Fibroblast of lung (primary cell): ENCODE results near the gene GNB3. TPM values are rescaled to one million over a fixed set of nuclear protein-coding genes. Genes with fewer than 3 reads are reported as not detected.
A peak's percentile ranks its signal among the peaks of the same experiment; 100 is the strongest.
"Not testable (repeated sequence)": the region's sequence is repeated elsewhere in the genome, so short reads cannot be mapped to it uniquely, and the experiment has no call there.

Source experiments
- DNase-seq, 2 donors: peaks; one replicate each; pipeline versions ENCODE4 v3.0.0 to v3.0.0-alpha.2; 2010; ENCODE audit warnings: low read depth in 2 of 2
- H2AFZ ChIP-seq: 2 replicates; pipeline ENCODE4 v1.5.1; 2012; ENCODE audit warnings: low read length, control low read depth, inconsistent platforms
- H3K27ac ChIP-seq: 2 replicates; pipeline ENCODE4 v1.5.1; 2011; ENCODE audit warnings: low read length, control low read depth; ENCODE audit not compliant: insufficient read depth
- H3K27me3 ChIP-seq: 2 replicates; pipeline ENCODE4 v1.5.1; 2011; ENCODE audit warnings: mild to moderate bottlenecking, low read length; ENCODE audit not compliant: control insufficient read depth, insufficient read depth
- H3K36me3 ChIP-seq: 2 replicates; pipeline ENCODE4 v1.5.1; 2011; ENCODE audit warnings: low read length; ENCODE audit not compliant: control insufficient read depth, insufficient read depth
- H3K4me1 ChIP-seq: 2 replicates; pipeline ENCODE4 v1.5.1; 2011; ENCODE audit warnings: low read length; ENCODE audit not compliant: control insufficient read depth, insufficient read depth; ENCODE audit errors: extremely low read depth
- H3K4me2 ChIP-seq: 2 replicates; pipeline ENCODE4 v1.5.1; 2011; ENCODE audit warnings: low read length, control low read depth; ENCODE audit not compliant: insufficient read depth; ENCODE audit errors: extremely low read depth
- H3K4me3 ChIP-seq, 4 experiments: fragments of 200-600 bp in 1 of 4; sonication (generic) in 1 of 4; replicated peaks in 1 of 4; 2 replicates each; pipeline ENCODE4 v1.5.1; 2011 to 2016; ENCODE audit warnings: low read length in 4 of 4, low read depth in 3 of 4, mild to moderate bottlenecking in 3 of 4, control low read depth in 2 of 4, inconsistent platforms in 1 of 4, mixed read lengths in 1 of 4; ENCODE audit not compliant: insufficient read depth in 1 of 4; ENCODE audit errors: control extremely low read depth in 1 of 4
- H3K79me2 ChIP-seq: 2 replicates; pipeline ENCODE4 v1.5.1; 2012; ENCODE audit warnings: mild to moderate bottlenecking, low read length, inconsistent platforms; ENCODE audit not compliant: control insufficient read depth, insufficient read depth
- H3K9ac ChIP-seq: 2 replicates; pipeline ENCODE4 v1.5.1; 2011; ENCODE audit warnings: mild to moderate bottlenecking, low read length, control low read depth; ENCODE audit not compliant: insufficient read depth
- H3K9me3 ChIP-seq: 2 replicates; pipeline ENCODE4 v1.5.1; 2012; ENCODE audit warnings: low read depth, low read length; ENCODE audit not compliant: control insufficient read depth, insufficient read depth
- H4K20me1 ChIP-seq: 2 replicates; pipeline ENCODE4 v1.5.1; 2011; ENCODE audit warnings: low read length; ENCODE audit not compliant: control insufficient read depth, insufficient read depth; ENCODE audit errors: extremely low read depth
- EZH2 ChIP-seq: IDR thresholded peaks from 2 replicates; pipeline ENCODE4 v1.5.1; 2012; ENCODE audit warnings: low read length, control low read depth, mild to moderate bottlenecking; ENCODE audit errors: missing control alignments
- polyA plus RNA-seq, 2 donors: library from polyadenylated mRNA; depleted of rRNA in 1 of 2; stranded (reverse) in 1 of 2; unstranded in 1 of 2; fragments of >200 nt; gene quantifications; 2 replicates each; pipeline ENCODE4 v1.2.1, GENCODE V29; 2011 to 2012; ENCODE audit warnings: missing spikeins in 1 of 2
- total RNA-seq: library from RNA; depleted of rRNA; stranded (reverse); fragments of >200 nt; gene quantifications from 2 replicates; pipeline ENCODE4 v1.2.1, GENCODE V29; 2014
- TF ChIP-seq, protein P1 (sequence below), 2 donors: IDR thresholded peaks in 1 of 2; conservative IDR thresholded peaks in 1 of 2; 1 replicate in 1 of 2; 2 replicates in 1 of 2; pipeline ENCODE4 v1.5.1; 2011 to 2012; ENCODE audit warnings: low read length in 2 of 2, control low read depth in 1 of 2, inconsistent platforms in 1 of 2, low read depth in 1 of 2, mild to moderate bottlenecking in 1 of 2

GNB3 gene
- total and polyA plus RNA-seq, 2 donors (not counting 1 experiment from before 2014, with no cell fraction given), result 1.7 to 2.7 TPM

DNA sequence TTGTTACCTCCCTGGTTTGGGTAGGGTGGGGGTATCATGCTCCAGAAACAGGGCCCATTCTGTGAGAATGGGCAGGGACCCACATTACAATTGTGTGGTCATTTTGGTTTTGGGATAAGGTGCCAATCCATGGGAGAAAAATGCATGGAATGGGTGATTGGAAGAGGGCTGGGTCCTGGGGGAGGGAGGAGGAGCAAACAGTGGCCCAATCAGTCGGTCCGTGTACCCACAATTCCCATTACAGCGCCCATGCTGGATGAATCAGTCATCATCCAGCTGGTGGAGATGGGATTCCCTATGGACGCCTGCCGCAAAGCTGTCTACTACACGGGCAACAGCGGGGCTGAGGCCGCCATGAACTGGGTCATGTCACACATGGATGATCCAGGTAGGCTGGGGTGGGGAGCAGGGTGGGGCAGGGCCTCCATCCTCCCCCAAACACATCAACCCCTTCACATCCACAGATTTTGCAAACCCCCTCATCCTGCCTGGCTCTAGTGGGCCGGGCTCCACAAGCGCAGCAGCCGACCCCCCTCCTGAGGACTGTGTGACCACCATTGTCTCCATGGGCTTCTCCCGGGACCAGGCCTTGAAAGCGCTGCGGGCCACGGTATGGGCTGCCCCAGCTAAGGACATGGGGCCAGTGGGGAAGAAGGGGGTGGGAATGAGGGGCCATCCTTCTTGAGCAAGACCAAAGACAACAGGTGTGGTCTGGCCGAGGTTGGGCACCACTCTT is 23.0 kb downstream of the GNB3 start:
- TF ChIP-seq, protein P1, sequence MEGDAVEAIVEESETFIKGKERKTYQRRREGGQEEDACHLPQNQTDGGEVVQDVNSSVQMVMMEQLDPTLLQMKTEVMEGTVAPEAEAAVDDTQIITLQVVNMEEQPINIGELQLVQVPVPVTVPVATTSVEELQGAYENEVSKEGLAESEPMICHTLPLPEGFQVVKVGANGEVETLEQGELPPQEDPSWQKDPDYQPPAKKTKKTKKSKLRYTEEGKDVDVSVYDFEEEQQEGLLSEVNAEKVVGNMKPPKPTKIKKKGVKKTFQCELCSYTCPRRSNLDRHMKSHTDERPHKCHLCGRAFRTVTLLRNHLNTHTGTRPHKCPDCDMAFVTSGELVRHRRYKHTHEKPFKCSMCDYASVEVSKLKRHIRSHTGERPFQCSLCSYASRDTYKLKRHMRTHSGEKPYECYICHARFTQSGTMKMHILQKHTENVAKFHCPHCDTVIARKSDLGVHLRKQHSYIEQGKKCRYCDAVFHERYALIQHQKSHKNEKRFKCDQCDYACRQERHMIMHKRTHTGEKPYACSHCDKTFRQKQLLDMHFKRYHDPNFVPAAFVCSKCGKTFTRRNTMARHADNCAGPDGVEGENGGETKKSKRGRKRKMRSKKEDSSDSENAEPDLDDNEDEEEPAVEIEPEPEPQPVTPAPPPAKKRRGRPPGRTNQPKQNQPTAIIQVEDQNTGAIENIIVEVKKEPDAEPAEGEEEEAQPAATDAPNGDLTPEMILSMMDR (conservative IDR thresholded peaks at IDR 0.05 in 1 of 2, IDR thresholded peaks at IDR 0.05 in 1 of 2; ENCODE audit: low read depth in 1 of 2, low read length in 2 of 2), result no peak
- no peak for TF ChIP-seq EZH2
- Histone ChIP-seq H3K9me3 (no peaks in the 10 kb centered on the region), H3K9ac (no peak overlapping the region), H3K27ac (no peak overlapping the region), H3K4me3 (no peak overlapping the region), H3K36me3 (peaks cover 28% of the 10 kb centered on the region), H3K79me2 (peaks cover 14% of the 10 kb centered on the region), H3K4me2 (no peak overlapping the region), H2AFZ (no peak overlapping the region), H3K27me3 (no peaks in the 10 kb centered on the region), H3K4me1 (peaks cover 4% of the 10 kb centered on the region), H4K20me1 (no peaks in the 10 kb centered on the region)
- peak in 1 of 2 donors; percentile 21 for DNase-seq

DNA sequence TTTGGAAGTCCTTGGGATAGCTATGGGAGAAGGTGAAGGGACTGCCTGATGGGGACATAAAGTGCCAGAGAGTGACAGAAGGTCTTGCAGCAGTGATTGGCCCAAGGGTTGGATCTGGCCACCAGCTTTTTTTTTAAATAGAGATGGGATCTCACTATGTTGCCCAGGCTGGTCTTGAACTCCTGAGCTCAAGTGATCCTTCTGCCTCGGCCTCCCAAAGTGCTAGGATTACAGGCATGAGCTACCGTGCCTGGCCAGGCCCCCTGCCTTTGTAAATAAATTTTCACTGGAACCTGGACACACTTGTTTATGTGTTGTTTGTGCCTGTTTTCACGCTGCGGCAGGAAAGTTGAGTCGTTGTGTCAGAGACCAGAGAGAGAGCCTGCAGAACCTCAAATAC is 24.6 kb downstream of the GNB3 start:
- Histone ChIP-seq H3K4me1 (peaks cover 16% of the 10 kb centered on the region), H3K79me2 (peaks cover 28% of the 10 kb centered on the region), H3K36me3 (peaks cover 28% of the 10 kb centered on the region)
- not testable (repeated sequence) for H2AFZ ChIP-seq, H3K4me2 ChIP-seq, H4K20me1 ChIP-seq, H3K4me3 ChIP-seq, H3K9me3 ChIP-seq, DNase-seq, H3K27me3 ChIP-seq, H3K27ac ChIP-seq, H3K9ac ChIP-seq

- H2AFZ ChIP-seq, result peak overlapping the region; percentile 23
- H3K36me3 ChIP-seq, result peaks cover 29% of the 10 kb centered on the region
- H4K20me1 ChIP-seq, result peaks cover 4% of the 10 kb centered on the region
- peak overlapping the region; percentile 57 for H3K9ac ChIP-seq
- H3K4me3 ChIP-seq, result peak overlapping the region in 3 of 4 experiments; percentile 36 to 89 (median 58)
- H3K27me3 ChIP-seq, result no peaks in the 10 kb centered on the region
- DNase-seq, result no peak
- peak overlapping the region; percentile 43 for H3K27ac ChIP-seq
- H3K9me3 ChIP-seq, result no peaks in the 10 kb centered on the region
- TF ChIP-seq EZH2, result no peak
- TF ChIP-seq, protein P1 (conservative IDR thresholded peaks at IDR 0.05 in 1 of 2, IDR thresholded peaks at IDR 0.05 in 1 of 2; ENCODE audit: low read depth in 1 of 2, low read length in 2 of 2), result no peak
- peaks cover 33% of the 10 kb centered on the region for H3K79me2 ChIP-seq
- peak overlapping the region; percentile 71 for H3K4me2 ChIP-seq
- peaks cover 21% of the 10 kb centered on the region for H3K4me1 ChIP-seq
Measured at GRCh38 chr12:6866163-6866919, 25.6 kb downstream of the GNB3 start.
